GM12874 (cell line): Measurements from ENCODE around the gene CTRL.

Experiments
- TF ChIP-seq, protein P1 (sequence below): IDR thresholded peaks from 2 replicates; pipeline ENCODE4 v1.5.1; 2011; ENCODE audit warnings: low read depth, mild to moderate bottlenecking, control low read depth, low read length, moderate library complexity; ENCODE audit not compliant: insufficient read depth

The CTRL gene

DNA sequence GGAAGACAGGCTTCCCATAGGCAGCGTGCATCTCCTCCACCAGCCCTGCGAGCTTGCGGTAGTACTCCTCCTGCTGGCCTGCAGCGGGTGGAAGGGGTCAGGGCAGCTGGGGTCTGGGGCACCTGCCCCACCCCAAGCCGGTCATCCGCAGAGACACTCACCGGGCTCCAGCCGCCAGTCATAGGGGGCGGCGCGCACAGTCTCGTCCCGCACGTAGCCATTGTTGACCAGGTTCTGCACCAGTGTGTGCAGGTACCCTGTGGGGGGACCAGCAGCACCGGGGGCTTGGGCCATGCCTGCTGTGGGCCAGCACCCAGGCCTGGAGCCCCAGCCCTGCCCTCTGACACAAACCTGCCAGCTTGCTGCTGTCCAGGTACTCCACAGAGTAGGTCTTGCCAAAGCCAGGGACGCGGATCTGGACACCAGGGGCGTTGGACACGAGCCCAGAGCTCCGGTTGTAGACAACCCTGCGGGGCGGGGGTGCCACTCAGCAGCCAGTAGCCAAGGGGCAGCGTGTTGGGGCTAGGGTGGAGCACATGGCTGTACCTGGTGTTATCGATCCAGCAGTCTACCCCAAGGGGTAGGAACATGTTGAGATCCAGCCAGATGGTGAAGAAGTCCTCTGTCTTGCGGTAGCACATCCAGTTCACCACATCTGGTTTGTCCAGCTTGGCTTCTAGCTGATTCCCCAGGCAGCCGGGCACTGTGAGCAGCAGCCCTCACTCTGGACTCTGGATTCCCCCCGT is 11.0 kb upstream of the CTRL start:
- TF ChIP-seq, protein P1, sequence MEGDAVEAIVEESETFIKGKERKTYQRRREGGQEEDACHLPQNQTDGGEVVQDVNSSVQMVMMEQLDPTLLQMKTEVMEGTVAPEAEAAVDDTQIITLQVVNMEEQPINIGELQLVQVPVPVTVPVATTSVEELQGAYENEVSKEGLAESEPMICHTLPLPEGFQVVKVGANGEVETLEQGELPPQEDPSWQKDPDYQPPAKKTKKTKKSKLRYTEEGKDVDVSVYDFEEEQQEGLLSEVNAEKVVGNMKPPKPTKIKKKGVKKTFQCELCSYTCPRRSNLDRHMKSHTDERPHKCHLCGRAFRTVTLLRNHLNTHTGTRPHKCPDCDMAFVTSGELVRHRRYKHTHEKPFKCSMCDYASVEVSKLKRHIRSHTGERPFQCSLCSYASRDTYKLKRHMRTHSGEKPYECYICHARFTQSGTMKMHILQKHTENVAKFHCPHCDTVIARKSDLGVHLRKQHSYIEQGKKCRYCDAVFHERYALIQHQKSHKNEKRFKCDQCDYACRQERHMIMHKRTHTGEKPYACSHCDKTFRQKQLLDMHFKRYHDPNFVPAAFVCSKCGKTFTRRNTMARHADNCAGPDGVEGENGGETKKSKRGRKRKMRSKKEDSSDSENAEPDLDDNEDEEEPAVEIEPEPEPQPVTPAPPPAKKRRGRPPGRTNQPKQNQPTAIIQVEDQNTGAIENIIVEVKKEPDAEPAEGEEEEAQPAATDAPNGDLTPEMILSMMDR = no peak

DNA sequence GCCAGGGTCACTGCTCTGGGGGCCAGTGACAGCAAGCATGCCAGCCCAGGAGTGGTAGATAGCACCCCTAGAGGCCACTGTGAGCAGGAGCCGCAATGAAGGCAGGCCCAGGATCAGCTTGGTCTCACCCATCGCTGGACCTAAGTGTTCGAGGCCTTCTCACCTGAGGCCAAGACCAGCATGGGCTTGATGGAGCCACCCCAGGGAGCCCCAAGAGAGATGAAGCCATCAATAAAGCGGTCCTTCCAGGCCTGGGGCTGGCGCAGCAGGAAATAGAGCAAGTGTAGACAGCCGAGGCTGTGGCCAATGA is 10.5 kb upstream of the CTRL start:
- TF ChIP-seq, protein P1 = peak; percentile 87

DNA sequence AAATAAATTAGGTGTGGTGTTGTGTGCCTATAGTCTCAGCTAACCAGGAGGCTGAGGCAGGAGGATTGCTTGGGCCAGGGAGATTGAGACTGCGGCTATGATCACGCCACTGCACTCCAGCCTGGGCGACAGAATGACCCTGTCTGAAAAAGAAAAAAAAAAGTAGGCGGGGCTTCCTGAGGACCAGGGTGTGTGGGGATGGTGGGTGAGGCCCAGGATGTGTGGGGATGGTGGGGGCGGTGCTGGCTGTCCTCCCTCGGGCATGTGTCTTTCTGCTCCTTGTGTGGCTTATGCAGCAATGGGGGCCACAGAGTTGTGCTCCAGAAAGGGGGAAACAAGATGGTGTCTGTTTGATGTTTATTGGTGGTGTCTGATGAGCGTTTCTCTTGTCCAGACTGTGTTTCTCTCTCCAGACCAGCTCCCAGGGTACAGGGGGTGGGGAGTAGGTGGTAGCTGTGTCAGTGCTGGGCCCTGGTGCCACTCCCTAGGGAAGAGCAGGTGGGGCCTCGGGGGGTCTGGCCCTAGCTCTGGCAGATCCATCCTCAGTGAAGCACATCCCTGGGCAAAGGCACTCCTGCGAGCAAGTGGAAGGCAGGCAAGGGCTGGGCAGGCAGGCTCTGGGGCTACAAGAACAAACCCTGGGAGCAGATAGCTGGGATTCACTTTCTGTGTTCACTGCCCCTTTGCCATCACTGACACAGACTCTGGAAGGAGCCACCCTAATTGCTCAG is 10.0 kb upstream of the CTRL start:
- TF ChIP-seq, protein P1 = no peak

DNA sequence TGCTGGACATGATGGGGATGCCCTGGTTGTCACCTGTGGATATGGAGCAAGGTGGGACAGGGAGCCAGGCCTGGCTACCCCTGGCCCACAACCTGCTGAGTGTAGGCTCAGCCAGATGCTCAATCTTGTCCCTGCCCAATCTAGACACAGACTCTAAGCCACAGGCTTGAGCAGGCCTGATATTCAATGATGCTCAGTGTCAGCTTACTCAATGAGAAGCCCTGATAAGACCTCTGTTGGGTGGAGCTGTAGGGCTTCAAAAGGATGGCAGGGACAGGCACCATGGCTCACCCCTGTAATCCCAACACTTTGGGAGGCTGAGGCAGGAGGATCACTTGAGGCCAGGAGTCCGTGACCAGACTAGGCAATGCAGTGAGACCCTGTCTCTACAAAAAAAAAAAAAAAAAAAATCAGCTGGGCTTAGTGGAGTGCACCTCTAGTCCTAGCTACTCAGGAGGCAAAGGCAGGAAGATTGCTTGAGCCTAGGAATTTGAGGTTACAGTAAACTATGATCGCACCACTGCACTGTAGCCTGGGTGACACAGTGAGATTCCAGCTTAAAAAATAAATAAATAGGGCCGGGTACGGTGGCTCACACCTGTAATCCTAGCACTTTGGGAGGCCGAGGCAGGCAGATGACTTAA is 8.9 kb upstream of the CTRL start:
- TF ChIP-seq, protein P1 = no peak

DNA sequence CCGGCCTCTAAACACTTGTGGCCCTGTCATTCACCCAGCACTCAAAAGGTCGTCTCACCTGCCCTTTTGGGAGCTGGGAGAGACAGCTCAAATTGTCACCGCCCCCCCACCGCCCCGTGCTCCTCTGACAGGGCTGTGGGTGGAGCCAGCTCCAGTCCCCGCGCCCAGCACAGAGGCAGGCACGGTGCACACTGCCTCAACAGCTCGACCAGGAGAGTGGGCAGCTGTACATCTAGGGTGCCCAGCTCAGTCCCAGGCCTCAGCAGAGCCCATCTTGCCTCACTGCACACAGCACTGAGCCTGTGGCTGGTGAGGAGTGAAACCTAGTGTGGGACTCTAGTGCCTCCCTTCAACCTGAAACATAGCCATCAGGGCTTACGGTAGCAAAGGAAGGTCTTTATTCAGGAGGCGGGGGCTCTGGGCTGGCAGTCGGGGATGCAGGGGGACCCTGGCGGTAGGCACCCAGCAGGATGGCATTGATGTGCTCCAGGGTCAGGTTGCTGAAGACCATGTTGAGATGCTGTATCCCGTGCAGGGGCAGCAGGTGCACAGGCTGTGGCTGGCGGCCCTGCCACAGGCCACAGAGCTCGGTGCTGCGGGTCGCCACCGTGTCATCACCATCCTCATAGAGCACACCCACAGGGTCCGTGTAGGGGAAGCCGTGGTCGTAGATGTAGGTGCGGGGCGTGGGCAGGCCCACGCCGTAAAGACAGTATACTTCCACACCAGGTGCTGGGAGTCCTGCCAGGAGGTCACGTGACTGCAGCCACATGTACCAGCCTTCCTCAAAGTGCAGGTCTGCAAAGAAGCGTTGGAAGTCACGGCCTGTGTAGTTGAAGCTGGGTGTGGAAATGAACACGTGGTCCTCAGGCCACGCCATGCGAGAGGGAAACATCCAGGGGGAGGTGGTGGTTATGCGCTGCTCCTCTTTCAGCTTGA is 8.1 kb upstream of the CTRL start:
- TF ChIP-seq, protein P1 = no peak

DNA sequence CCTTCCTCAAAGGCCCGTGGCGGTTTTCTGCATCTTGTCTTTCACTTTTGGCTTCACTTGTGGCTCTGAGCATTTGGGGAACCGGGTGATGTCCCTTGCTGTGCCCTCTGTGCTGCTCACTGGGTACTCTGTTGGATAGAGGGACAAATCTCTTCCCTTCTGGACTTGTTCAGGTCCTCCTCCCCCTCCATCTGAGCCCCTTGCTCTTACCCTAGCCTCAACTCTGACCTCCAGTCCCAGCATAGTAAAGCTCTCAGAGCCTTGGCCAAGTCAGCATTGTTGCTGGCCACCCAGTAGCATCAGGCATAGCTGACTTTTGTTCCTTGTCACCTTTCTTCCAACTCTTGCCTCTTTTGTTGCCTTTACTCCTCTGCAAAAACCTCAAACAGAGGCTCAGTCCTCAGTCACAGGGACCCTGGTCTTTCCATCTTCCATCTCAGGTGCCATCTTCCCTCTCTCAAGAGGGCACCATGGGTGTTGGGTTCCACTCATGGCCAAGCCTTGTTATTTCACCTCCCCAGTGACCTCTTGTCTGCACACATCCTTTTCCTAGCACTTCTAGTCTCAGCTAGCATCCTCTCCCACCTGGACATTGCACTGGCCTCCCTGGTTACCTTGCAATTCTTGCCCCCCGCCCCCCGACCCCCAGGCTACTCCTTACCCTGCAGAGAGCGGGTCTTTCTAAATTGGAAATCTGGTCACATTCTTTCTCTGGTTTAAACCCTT is 5.4 kb upstream of the CTRL start:
- TF ChIP-seq, protein P1 = no peak
